HEK293 (cell line): ENCODE results near the gene OPCML.

ENCODE experiments used
- CTCF ChIA-PET: fragments of 350-600 bp; formaldehyde crosslinking; extraction: SDS; loops from one replicate; lab custom pipeline; 2021; ENCODE audit warnings: antibody characterized with exemption; lab: Yijun Ruan, JAX
- POLR2A ChIA-PET: fragments of 300-600 bp; formaldehyde crosslinking; extraction: SDS; loops from one replicate; lab custom pipeline; 2020; ENCODE audit warnings: antibody characterized with exemption, inconsistent platforms; lab: Yijun Ruan, JAX
- H3K27ac ChIP-seq: fragments of 200-500 bp; sonication (Bioruptor generic); 2 replicates; pipeline ENCODE4 v1.5.1; 2014; ENCODE audit warnings: low read depth, low read length, control low read depth, inconsistent platforms; ENCODE audit errors: extremely low read depth
- H3K36me3 ChIP-seq, 2 experiments: fragments of 200-500 bp in 1 of 2; sonication (Bioruptor generic) in 1 of 2; 1 replicate in 1 of 2; 2 replicates in 1 of 2; pipeline ENCODE4 v1.5.1; 2014 to 2017; ENCODE audit warnings: inconsistent platforms in 2 of 2, low read length in 2 of 2; ENCODE audit not compliant: control insufficient read depth in 2 of 2, insufficient read depth in 1 of 2
- H3K4me1 ChIP-seq: fragments of 200-500 bp; sonication (Bioruptor generic); 2 replicates; pipeline ENCODE4 v1.5.1; 2014; ENCODE audit warnings: mild to moderate bottlenecking, low read length, inconsistent platforms; ENCODE audit not compliant: control insufficient read depth, insufficient read depth
- H3K4me3 ChIP-seq: 2 replicates; pipeline ENCODE4 v1.5.1; 2011; ENCODE audit warnings: low read depth, mild to moderate bottlenecking, control low read depth, low read length, moderate library complexity
- H3K9me3 ChIP-seq: fragments of 200-500 bp; sonication (Bioruptor generic); 2 replicates; pipeline ENCODE4 v1.5.1; 2014; ENCODE audit warnings: low read depth, low read length, inconsistent platforms; ENCODE audit not compliant: control insufficient read depth, insufficient read depth
- FEZF1 ChIP-seq: fragments of 450-650 bp; formaldehyde crosslinking; IDR thresholded peaks from 2 replicates; pipeline ENCODE4 v1.5.1; 2016; ENCODE audit warnings: missing biosample characterization, missing genetic modification characterization
- GFI1B ChIP-seq: fragments of 450-650 bp; formaldehyde crosslinking; IDR thresholded peaks from 2 replicates; pipeline ENCODE4 v1.5.1; 2016; ENCODE audit warnings: missing biosample characterization, missing genetic modification characterization
- IKZF3 ChIP-seq: fragments of 450-650 bp; IDR thresholded peaks from 2 replicates; pipeline ENCODE4 v1.5.0; 2018; ENCODE audit warnings: missing biosample characterization, mild to moderate bottlenecking, missing genetic modification characterization, moderate library complexity
- KLF7 ChIP-seq: fragments of 450-650 bp; formaldehyde crosslinking; IDR thresholded peaks from 2 replicates; pipeline ENCODE4 v1.5.1; 2016; ENCODE audit warnings: missing biosample characterization, missing genetic modification characterization, borderline replicate concordance
- OSR2 ChIP-seq: fragments of 450-650 bp; formaldehyde crosslinking; IDR thresholded peaks from 2 replicates; pipeline ENCODE4 v1.5.1; 2016; ENCODE audit warnings: missing biosample characterization, missing genetic modification characterization
- SALL2 ChIP-seq: fragments of 450-650 bp; formaldehyde crosslinking; IDR thresholded peaks from 2 replicates; pipeline ENCODE4 v1.5.0; 2017; ENCODE audit warnings: missing biosample characterization, mild to moderate bottlenecking, missing genetic modification characterization, borderline replicate concordance
- SP2 ChIP-seq: fragments of 450-650 bp; formaldehyde crosslinking; IDR thresholded peaks from 2 replicates; pipeline ENCODE4 v1.5.1; 2016; ENCODE audit warnings: missing biosample characterization, missing genetic modification characterization
- ZFHX2 ChIP-seq: fragments of 450-650 bp; formaldehyde crosslinking; conservative IDR thresholded peaks from 2 replicates; pipeline ENCODE4 v1.5.1; 2016; ENCODE audit warnings: missing biosample characterization, missing genetic modification characterization
- ZNF148 ChIP-seq: fragments of 450-650 bp; formaldehyde crosslinking; IDR thresholded peaks from 2 replicates; pipeline ENCODE4 v1.5.0; 2017; ENCODE audit warnings: missing biosample characterization, missing genetic modification characterization, borderline replicate concordance
- ZNF266 ChIP-seq: fragments of 450-650 bp; formaldehyde crosslinking; IDR thresholded peaks from 2 replicates; pipeline ENCODE4 v1.5.1; 2016; ENCODE audit warnings: missing biosample characterization, missing genetic modification characterization, low read depth
- ZNF280D ChIP-seq: fragments of 450-650 bp; formaldehyde crosslinking; IDR thresholded peaks from 2 replicates; pipeline ENCODE4 v1.5.1; 2016; ENCODE audit warnings: missing biosample characterization, missing genetic modification characterization
- ZNF391 ChIP-seq: fragments of 450-650 bp; formaldehyde crosslinking; IDR thresholded peaks from 2 replicates; pipeline ENCODE4 v1.5.1; 2016; ENCODE audit warnings: low read depth, missing biosample characterization, missing genetic modification characterization, borderline replicate concordance
- ZNF404 ChIP-seq: fragments of 450-650 bp; formaldehyde crosslinking; IDR thresholded peaks from 2 replicates; pipeline ENCODE4 v1.5.1; 2017; ENCODE audit warnings: missing biosample characterization, missing genetic modification characterization
- ZNF426 ChIP-seq: fragments of 450-650 bp; formaldehyde crosslinking; IDR thresholded peaks from 2 replicates; pipeline ENCODE4 v1.5.1; 2017; ENCODE audit warnings: missing biosample characterization, missing genetic modification characterization, mild to moderate bottlenecking, inconsistent platforms, moderate library complexity
- ZNF785 ChIP-seq: fragments of 450-650 bp; formaldehyde crosslinking; IDR thresholded peaks from 2 replicates; pipeline ENCODE4 v1.5.1; 2016; ENCODE audit warnings: missing biosample characterization, missing genetic modification characterization
- ZNF837 ChIP-seq: fragments of 450-650 bp; formaldehyde crosslinking; IDR thresholded peaks from 2 replicates; pipeline ENCODE4 v1.5.1; 2016; ENCODE audit warnings: missing biosample characterization, missing genetic modification characterization
- ZSCAN4 ChIP-seq: fragments of 450-650 bp; formaldehyde crosslinking; IDR thresholded peaks from 2 replicates; pipeline ENCODE4 v1.5.1; 2017; ENCODE audit warnings: missing biosample characterization, missing genetic modification characterization
- ZSCAN5A ChIP-seq: fragments of 450-650 bp; formaldehyde crosslinking; IDR thresholded peaks from 2 replicates; pipeline ENCODE4 v1.5.1; 2016; ENCODE audit warnings: missing biosample characterization, missing genetic modification characterization
- TF ChIP-seq, protein P1 (sequence below): fragments of 450-650 bp; formaldehyde crosslinking; IDR thresholded peaks from 2 replicates; pipeline ENCODE4 v1.5.1; 2016; ENCODE audit warnings: missing biosample characterization, missing genetic modification characterization
- TF ChIP-seq, protein P2 (sequence below): fragments of 450-650 bp; formaldehyde crosslinking; IDR thresholded peaks from 2 replicates; pipeline ENCODE4 v1.5.1; 2016; ENCODE audit warnings: missing biosample characterization, missing genetic modification characterization

OPCML gene

GRCh38 chr11:133509924-133510697 is 22.2 kb downstream of the OPCML start:
- H3K4me1 ChIP-seq = no peaks in the 10 kb centered on the region
- TF ChIP-seq ZFHX2 (tag by site-specific recombination) (no peak), ZNF266 (tag by site-specific recombination) (no peak), KLF7 (tag by site-specific recombination) (no peak), ZNF148 (tag by site-specific recombination) (no peak), OSR2 (no peak), IKZF3 (no peak), ZSCAN4 (tag by site-specific recombination) (no peak), ZNF280D (no peak), ZNF404 (tag by site-specific recombination) (no peak), SP2 (tag by site-specific recombination) (no peak), ZSCAN5A (tag by site-specific recombination) (no peak), ZNF785 (no peak), FEZF1 (no peak), ZNF391 (tag by site-specific recombination) (no peak), ZNF837 (no peak), SALL2 (no peak), GFI1B (tag by site-specific recombination) (no peak), ZNF426 (tag by site-specific recombination) (no peak)
- TF ChIP-seq, protein P1, sequence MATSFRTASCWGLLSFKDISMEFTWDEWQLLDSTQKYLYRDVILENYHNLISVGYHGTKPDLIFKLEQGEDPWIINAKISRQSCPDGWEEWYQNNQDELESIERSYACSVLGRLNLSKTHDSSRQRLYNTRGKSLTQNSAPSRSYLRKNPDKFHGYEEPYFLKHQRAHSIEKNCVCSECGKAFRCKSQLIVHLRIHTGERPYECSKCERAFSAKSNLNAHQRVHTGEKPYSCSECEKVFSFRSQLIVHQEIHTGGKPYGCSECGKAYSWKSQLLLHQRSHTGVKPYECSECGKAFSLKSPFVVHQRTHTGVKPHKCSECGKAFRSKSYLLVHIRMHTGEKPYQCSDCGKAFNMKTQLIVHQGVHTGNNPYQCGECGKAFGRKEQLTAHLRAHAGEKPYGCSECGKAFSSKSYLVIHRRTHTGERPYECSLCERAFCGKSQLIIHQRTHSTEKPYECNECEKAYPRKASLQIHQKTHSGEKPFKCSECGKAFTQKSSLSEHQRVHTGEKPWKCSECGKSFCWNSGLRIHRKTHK (tag by site-specific recombination) = no peak
- TF ChIP-seq, protein P2, sequence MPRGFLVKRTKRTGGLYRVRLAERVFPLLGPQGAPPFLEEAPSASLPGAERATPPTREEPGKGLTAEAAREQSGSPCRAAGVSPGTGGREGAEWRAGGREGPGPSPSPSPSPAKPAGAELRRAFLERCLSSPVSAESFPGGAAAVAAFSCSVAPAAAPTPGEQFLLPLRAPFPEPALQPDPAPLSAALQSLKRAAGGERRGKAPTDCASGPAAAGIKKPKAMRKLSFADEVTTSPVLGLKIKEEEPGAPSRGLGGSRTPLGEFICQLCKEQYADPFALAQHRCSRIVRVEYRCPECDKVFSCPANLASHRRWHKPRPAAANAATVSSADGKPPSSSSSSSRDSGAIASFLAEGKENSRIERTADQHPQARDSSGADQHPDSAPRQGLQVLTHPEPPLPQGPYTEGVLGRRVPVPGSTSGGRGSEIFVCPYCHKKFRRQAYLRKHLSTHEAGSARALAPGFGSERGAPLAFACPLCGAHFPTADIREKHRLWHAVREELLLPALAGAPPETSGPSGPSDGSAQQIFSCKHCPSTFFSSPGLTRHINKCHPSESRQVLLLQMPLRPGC (tag by site-specific recombination) = no peak
- TF ChIP-seq, all 188 proteins: peak for 0
- no peaks in the 10 kb centered on the region for H3K9me3 ChIP-seq
- no peaks in the 10 kb centered on the region for H3K36me3 ChIP-seq
- CTCF ChIA-PET = no interaction called here
- H3K4me3 ChIP-seq = no peak overlapping the region
- POLR2A ChIA-PET = no interaction called here
- H3K27ac ChIP-seq = no peak overlapping the region
